ENCODE measurements around the gene CASR.

CASR gene

GRCh38 chr3:122310361-122310760, 126.9 kb downstream of the CASR start:
- DNase-seq = no peak

GRCh38 chr3:122312826-122313225, 129.4 kb downstream of the CASR start:
- DNase-seq = no peak

DNA sequence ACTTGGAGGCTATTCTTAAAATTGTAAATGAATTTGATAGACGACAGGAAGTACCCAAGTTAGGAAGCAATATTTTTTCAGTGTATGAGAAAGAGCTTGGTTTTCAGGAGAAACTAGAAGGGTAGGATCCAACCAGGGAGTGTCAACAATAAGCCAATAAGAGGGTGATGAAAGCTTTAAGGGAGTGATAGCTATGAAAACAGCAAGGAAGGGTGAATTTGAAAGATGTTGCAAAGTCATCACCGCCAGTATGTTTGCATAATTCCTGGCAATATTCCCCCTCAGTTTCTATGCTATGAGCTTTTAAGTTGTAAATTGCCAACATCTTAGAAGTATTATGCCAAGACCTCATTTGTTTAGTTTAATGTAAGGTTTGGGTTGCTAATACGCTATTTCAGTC, 129.8 kb downstream of the CASR start:
- peak; percentile 48 to 60 for DNase-seq

DNA sequence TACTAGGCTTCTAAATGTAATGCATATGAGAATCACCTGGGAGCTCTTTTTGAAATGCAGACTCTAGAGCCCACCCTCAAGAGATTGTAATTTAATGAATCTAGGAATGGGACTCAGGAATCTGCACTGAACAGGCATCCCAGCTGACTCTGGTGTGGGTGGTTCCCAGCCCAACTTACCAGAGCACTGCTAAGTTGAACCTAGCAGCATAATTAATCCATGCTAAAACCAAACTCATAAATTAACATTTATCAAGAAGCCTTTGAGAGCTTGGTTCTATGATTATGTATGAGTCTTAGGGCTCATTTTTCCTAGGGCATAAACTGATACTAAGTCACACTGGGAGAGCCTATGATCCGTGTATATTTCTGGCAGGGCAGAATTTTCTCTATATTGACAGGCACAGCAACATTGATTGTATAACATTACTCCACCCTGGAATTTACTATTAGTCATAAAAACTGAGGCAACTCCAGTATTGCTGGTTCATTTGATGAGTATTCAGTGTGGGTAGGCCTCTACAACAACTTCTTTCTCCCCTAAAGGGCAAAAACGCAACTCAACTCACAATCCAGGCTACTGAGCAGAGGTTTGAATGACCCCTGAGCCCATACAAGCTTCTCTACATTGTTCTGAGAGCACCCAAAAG, 130.9 kb downstream of the CASR start:
- DNase-seq = peak; percentile 84 to 88

DNA sequence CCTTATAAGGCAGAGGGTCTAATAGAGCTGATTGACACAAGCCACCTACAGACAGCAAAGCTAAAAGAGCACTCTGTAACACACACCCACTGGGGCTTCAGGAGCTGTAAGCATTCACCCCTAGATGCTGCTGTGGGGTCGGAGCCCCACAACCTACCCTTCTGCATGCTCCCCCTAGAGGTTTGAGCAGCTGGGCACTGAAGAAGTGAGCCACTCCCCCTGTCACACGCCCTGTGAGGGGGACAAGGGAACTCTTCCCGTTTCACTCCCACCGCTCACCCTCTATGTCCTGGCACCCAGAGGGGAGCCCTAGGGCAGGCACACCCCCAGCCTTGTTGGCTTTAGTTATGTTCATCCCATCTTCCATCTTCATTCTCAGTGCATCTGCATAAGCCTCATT, 132.2 kb downstream of the CASR start:
- DNase-seq = no peak

GRCh38 chr3:122316368-122316767, 132.9 kb downstream of the CASR start:
- no peak for DNase-seq

DNA sequence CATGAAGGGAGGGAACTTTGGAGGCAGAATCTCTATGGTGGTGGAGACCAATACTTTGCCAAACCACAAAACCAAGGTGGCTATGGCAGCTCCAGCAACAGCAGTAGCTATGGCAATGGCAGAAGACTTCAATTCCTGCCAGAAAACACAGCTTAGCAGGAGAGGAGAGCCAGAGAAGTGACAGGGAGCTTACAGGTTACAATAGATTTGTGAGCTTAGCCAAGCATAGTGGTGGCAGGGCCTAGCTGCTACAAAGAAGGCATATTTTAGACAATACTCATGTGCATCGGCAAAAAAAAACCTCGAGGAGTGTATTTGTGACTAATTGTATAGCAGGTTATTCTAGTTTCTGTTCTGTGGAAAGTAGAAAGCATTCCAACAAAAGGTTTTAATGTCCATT, 135.2 kb downstream of the CASR start:
- DNase-seq = no peak

DNA sequence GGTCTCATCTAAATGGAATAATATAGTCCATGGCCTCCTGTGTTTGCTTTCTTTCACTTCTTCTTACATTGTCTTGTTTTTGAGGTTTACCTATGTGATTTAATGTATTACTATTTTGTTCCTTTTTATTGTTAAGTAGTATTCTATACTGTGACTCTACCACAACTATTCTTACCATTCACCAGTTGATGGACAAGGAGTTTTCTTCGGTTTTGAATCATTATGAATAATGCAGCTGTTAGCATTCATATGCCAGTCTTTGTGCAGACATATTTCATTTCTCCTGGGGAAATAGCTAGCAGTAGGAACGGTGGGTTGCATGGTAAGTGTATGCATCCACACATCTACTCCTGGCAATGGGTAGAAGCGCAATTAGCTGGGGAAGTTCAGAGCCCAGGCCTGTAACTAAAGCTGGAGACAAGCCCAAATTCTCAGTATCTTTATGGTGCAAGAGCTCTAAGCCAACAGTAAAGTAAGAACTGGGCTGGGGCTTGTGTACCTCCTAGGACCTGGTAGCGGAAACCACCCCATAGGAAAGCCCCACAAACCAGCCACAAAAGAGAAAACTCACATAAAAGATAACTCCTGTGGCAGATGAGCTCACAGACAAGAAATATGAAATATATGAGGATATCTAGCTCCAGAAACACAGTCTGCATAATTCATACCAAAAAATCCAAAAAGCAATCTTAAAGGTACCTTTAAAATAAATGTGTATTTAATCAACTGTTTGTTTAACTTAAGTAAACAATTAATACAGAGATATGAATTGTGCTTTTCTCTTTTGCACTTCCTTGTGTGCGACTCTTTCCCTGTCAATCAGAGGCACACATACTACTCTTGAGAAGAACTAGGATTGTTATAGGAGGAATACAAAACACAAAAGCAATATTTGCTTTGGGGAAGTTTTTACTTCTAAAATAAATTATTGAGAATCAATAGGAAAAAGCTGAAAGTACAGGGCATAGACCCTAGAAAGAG, 138.9 kb downstream of the CASR start:
- peak; percentile 47 to 51 for DNase-seq

GRCh38 chr3:122324871-122325323, 141.4 kb downstream of the CASR start, which contains the start of gene CSTA:
CSTA (plus strand) TSS chr3:122325248; CDS start chr3:122325293, 45 bp downstream.
- DNase-seq = peak; percentile 63 to 92

DNA sequence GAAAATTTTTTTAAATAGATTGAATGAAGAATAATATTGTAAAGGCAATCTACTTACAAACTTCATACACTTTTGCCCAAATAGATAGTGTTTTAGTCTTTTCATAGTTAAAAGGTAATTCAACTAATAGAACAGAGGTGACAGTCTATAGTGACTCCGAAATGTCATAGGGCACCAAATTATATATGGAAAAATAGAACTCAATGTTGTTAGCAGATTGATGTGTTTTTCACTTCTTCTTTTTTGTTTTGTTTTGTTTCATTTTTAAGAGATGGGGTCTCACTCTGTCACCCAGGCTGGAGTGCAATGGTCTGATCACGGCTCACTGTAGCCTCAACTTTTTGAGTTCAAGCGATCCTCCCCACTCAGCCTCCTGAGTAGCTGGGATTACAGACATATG, 142.3 kb downstream of the CASR start:
- no peak for DNase-seq

DNA sequence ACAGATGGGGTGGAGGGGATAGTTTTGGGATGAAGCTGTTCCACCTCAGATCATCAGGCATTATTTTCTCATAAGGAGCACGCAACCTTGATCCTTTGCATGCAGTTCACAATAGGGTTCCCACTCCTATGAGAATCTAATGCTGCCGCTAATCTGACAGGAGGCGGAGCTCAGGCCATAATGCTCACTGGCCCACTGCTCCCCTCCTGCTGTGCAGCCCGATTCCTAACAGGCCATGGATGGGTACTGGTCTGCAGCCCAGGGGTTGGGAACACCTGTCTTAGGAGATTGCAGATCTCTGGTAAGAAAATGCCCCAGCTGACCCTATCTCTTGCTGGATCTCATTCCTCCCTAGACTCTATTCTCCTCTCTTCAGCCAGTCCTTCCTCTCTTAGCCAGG, 148.4 kb downstream of the CASR start:
- DNase-seq = no peak

- DNase-seq = no peak
Observed at GRCh38 chr3:122332551-122332950, 149.1 kb downstream of the CASR start.

All from inflammatory macrophage treated with lipopolysaccharide for 1 hour (primary cell).